HCT116 (cell line): Measurements from ENCODE around the gene P4HA2. TPM values are rescaled to one million over a fixed set of nuclear protein-coding genes. Genes with fewer than 3 reads are reported as not detected.

ENCODE experiments used
- ATAC-seq: fragments of 200-7000 bp; cut with Tn5 transposase; 2 replicates; pipeline ENCODE4 v1.9.1; 2020; ENCODE audit warnings: mild to moderate bottlenecking, moderate library complexity
- BruUV-seq: library from RNA; stranded (reverse); fragments of 400-500 nt; replicated peaks from 2 replicates; lab custom pipeline; 2021; lab: Mats Ljungman, UMichigan
- CTCF ChIA-PET: fragments of 300-600 bp; sonication (Branson Sonifier 250); formaldehyde crosslinking; loops from one replicate; lab custom pipeline; 2021; ENCODE audit warnings: antibody characterized with exemption; lab: Charles Lee
- POLR2A ChIA-PET: fragments of 300-600, 350-600 bp; sonication (Branson Sonifier 250); formaldehyde crosslinking; loops from one replicate; lab custom pipeline; 2021; ENCODE audit warnings: antibody characterized with exemption; lab: Charles Lee
- RAD21 ChIA-PET, 2 experiments: fragments of 300-600 bp; sonication (Branson Sonifier 250); formaldehyde crosslinking; loops; one replicate each; lab custom pipeline; 2023; ENCODE audit warnings: low total read pairs in 2 of 2; ENCODE audit not compliant: uncharacterized antibody in 2 of 2, unreplicated experiment in 2 of 2, low non-redundant PET in 1 of 2; lab: Charles Lee
- DNase-seq: peaks from one replicate; pipeline ENCODE4 v3.0.0-alpha.2; 2010; ENCODE audit warnings: low read depth, low spot score
- H2AFZ ChIP-seq: fragments of 200-600 bp; shearing (Covaris generic), sonication (generic); 2 replicates; pipeline ENCODE4 v1.6.1; 2017; ENCODE audit warnings: low read depth, mixed run types, mixed read lengths, antibody characterized with exemption, low read length; ENCODE audit not compliant: poor library complexity, severe bottlenecking
- H3K27ac ChIP-seq: 2 replicates; pipeline ENCODE4 v1.5.1; 2012; ENCODE audit warnings: low read depth, low read length
- H3K27me3 ChIP-seq: fragments of 200-600 bp; sonication (generic); 2 replicates; pipeline ENCODE4 v1.6.1; 2016; ENCODE audit warnings: mixed run types, low read length, mixed read lengths; ENCODE audit not compliant: insufficient read depth
- H3K36me3 ChIP-seq, 2 experiments: fragments of 200-500 bp in 1 of 2; fragments of 200-600 bp in 1 of 2; sonication (Bioruptor generic) in 1 of 2; sonication (generic) in 1 of 2; 2 replicates each; pipeline versions ENCODE4 v1.5.1 to v1.6.1; 2014 to 2016; ENCODE audit warnings: low read length in 2 of 2, inconsistent platforms in 1 of 2, mixed read lengths in 1 of 2, mixed run types in 1 of 2; ENCODE audit not compliant: insufficient read depth in 2 of 2, control insufficient read depth in 1 of 2
- H3K4me1 ChIP-seq, 2 experiments: fragments of 200-600 bp in 1 of 2; sonication (generic) in 1 of 2; 2 replicates each; pipeline versions ENCODE4 v1.5.1 to v1.6.1; 2012 to 2017; ENCODE audit warnings: low read length in 2 of 2, inconsistent platforms in 1 of 2, mild to moderate bottlenecking in 1 of 2, mixed read lengths in 1 of 2, mixed run types in 1 of 2, moderate library complexity in 1 of 2; ENCODE audit not compliant: insufficient read depth in 2 of 2, control insufficient read depth in 1 of 2
- H3K4me2 ChIP-seq: fragments of 200-600 bp; sonication (generic); 2 replicates; pipeline ENCODE4 v1.6.1; 2017; ENCODE audit warnings: mixed run types, low read length, mixed read lengths
- H3K4me3 ChIP-seq, 2 experiments: fragments of 200-600 bp in 1 of 2; sonication (generic) in 1 of 2; replicated peaks in 1 of 2; 2 replicates each; pipeline ENCODE4 v1.5.1; 2011 to 2016; ENCODE audit warnings: low read length in 2 of 2, control low read depth in 1 of 2, low read depth in 1 of 2, mild to moderate bottlenecking in 1 of 2, mixed read lengths in 1 of 2, mixed run types in 1 of 2
- H3K79me2 ChIP-seq: fragments of 200-600 bp; sonication (generic); 2 replicates; pipeline ENCODE4 v1.6.1; 2017; ENCODE audit warnings: mild to moderate bottlenecking, mixed run types, low read length, moderate library complexity, mixed read lengths; ENCODE audit not compliant: insufficient read depth
- H3K9ac ChIP-seq: fragments of 200-600 bp; sonication (generic); 2 replicates; pipeline ENCODE4 v1.6.1; 2016; ENCODE audit warnings: low read length, mixed read lengths
- H3K9me2 ChIP-seq: fragments of 200-600 bp; sonication (generic), shearing (Covaris generic); 2 replicates; pipeline ENCODE4 v1.6.1; 2017; ENCODE audit warnings: mixed run types, mild to moderate bottlenecking, moderate library complexity; ENCODE audit not compliant: insufficient read depth
- H3K9me3 ChIP-seq, 2 experiments: fragments of 200-500 bp in 1 of 2; fragments of 200-600 bp in 1 of 2; sonication (Bioruptor generic) in 1 of 2; sonication (generic) in 1 of 2; 2 replicates each; pipeline ENCODE4 v1.6.1; 2014 to 2017; ENCODE audit warnings: low read length in 2 of 2, mixed read lengths in 2 of 2, inconsistent platforms in 1 of 2, low read depth in 1 of 2, mild to moderate bottlenecking in 1 of 2, mixed run types in 1 of 2, moderate library complexity in 1 of 2; ENCODE audit not compliant: control insufficient read depth in 1 of 2, insufficient read depth in 1 of 2
- H4K20me1 ChIP-seq: fragments of 200-600 bp; sonication (generic), shearing (Covaris generic); 2 replicates; pipeline ENCODE4 v1.6.1; 2017; ENCODE audit warnings: mixed run types, mild to moderate bottlenecking, moderate library complexity; ENCODE audit not compliant: insufficient read depth
- CBX3 ChIP-seq: IDR thresholded peaks from 2 replicates; pipeline ENCODE4 v1.6.1; 2012; ENCODE audit warnings: low read depth
- CEBPB ChIP-seq: IDR thresholded peaks from 2 replicates; pipeline ENCODE4 v1.6.1; 2012; ENCODE audit warnings: low read depth
- EGR1 ChIP-seq: IDR thresholded peaks from 2 replicates; pipeline ENCODE4 v1.6.1; 2012; ENCODE audit warnings: low read depth
- ELF1 ChIP-seq: IDR thresholded peaks from 2 replicates; pipeline ENCODE4 v1.6.1; 2012; ENCODE audit warnings: low read depth, borderline replicate concordance
- EZH2 ChIP-seq: fragments of 200-600 bp; sonication (generic); IDR thresholded peaks from 2 replicates; pipeline ENCODE4 v1.6.1; 2017; ENCODE audit warnings: antibody characterized with exemption, mixed run types
- EZH2phosphoT487 ChIP-seq: fragments of 200-600 bp; IDR thresholded peaks from 2 replicates; pipeline ENCODE4 v1.6.1; 2018; ENCODE audit warnings: antibody characterized with exemption, borderline replicate concordance
- FOSL1 ChIP-seq: IDR thresholded peaks from 2 replicates; pipeline ENCODE4 v1.6.1; 2012; ENCODE audit warnings: low read depth
- POLR2AphosphoS5 ChIP-seq: IDR thresholded peaks from 2 replicates; pipeline ENCODE4 v1.6.1; 2011; ENCODE audit warnings: mild to moderate bottlenecking, low read depth, low read length, moderate library complexity
- RAD21 ChIP-seq: IDR thresholded peaks from 2 replicates; pipeline ENCODE4 v1.6.1; 2012; ENCODE audit warnings: low read depth, mild to moderate bottlenecking
- SIN3A ChIP-seq: IDR thresholded peaks from 2 replicates; pipeline ENCODE4 v1.6.1; 2012; ENCODE audit warnings: low read depth
- SRF ChIP-seq: IDR thresholded peaks from 2 replicates; pipeline ENCODE4 v1.6.1; 2012; ENCODE audit warnings: low read depth
- TCF7L2 ChIP-seq: IDR thresholded peaks from 2 replicates; pipeline ENCODE4 v1.7.0; 2011; ENCODE audit warnings: borderline replicate concordance, inconsistent platforms; ENCODE audit not compliant: insufficient read depth, insufficient read length; ENCODE audit errors: extremely low read depth
- YY1 ChIP-seq: IDR thresholded peaks from 2 replicates; pipeline ENCODE4 v1.6.1; 2011; ENCODE audit warnings: low read length, low read depth, moderate library complexity, mild to moderate bottlenecking; ENCODE audit not compliant: insufficient replicate concordance; ENCODE audit errors: extremely low read depth
- ZFX ChIP-seq: fragments of 450-650 bp; IDR thresholded peaks from 2 replicates; pipeline ENCODE4 v1.6.1; 2017
- ZNF274 ChIP-seq: fragments of 200-500 bp; sonication (Bioruptor generic); IDR thresholded peaks from 2 replicates; pipeline ENCODE4 v1.6.1; 2014; ENCODE audit warnings: mild to moderate bottlenecking, low read depth, low read length, inconsistent platforms
- intact Hi-C: fragments of 100-400 bp; cut with micrococcal nuclease; formaldehyde crosslinking; loops from 2 replicates; pipeline ENCODE4 v1.10.0; 2022
- total RNA-seq: library from RNA; stranded (reverse); gene quantifications from one replicate; pipeline ENCODE4 v1.2.1, GENCODE V29; 2021; ENCODE audit not compliant: unreplicated experiment
- TF ChIP-seq, protein P1 (sequence below): IDR thresholded peaks from 2 replicates; pipeline ENCODE4 v1.6.1; 2012; ENCODE audit warnings: low read depth
- TF ChIP-seq, protein P2 (sequence below): IDR thresholded peaks from 2 replicates; pipeline ENCODE4 v1.6.1; 2011; ENCODE audit warnings: mild to moderate bottlenecking, low read length, moderate library complexity; ENCODE audit not compliant: insufficient replicate concordance; ENCODE audit errors: extremely low read depth
- TF ChIP-seq, protein P3 (sequence below): IDR thresholded peaks from 2 replicates; pipeline ENCODE4 v1.6.1; 2012
- TF ChIP-seq, protein P4 (sequence below), 3 experiments: fragments of 200-600 bp in 1 of 3; sonication (generic) in 1 of 3; IDR thresholded peaks in 2 of 3; conservative IDR thresholded peaks in 1 of 3; 2 replicates each; pipeline ENCODE4 v1.5.1; 2012 to 2017; ENCODE audit warnings: low read depth in 2 of 3, low read length in 2 of 3, antibody characterized with exemption in 1 of 3, borderline replicate concordance in 1 of 3, control low read depth in 1 of 3, mild to moderate bottlenecking in 1 of 3, mixed read lengths in 1 of 3, mixed run types in 1 of 3, moderate library complexity in 1 of 3; ENCODE audit not compliant: insufficient read depth in 1 of 3
- TF ChIP-seq, protein P5 (sequence below): IDR thresholded peaks from 2 replicates; pipeline ENCODE4 v1.6.1; 2012

The P4HA2 gene
- total RNA-seq, 1 experiment from 2014 or later = 29.0 TPM

DNA sequence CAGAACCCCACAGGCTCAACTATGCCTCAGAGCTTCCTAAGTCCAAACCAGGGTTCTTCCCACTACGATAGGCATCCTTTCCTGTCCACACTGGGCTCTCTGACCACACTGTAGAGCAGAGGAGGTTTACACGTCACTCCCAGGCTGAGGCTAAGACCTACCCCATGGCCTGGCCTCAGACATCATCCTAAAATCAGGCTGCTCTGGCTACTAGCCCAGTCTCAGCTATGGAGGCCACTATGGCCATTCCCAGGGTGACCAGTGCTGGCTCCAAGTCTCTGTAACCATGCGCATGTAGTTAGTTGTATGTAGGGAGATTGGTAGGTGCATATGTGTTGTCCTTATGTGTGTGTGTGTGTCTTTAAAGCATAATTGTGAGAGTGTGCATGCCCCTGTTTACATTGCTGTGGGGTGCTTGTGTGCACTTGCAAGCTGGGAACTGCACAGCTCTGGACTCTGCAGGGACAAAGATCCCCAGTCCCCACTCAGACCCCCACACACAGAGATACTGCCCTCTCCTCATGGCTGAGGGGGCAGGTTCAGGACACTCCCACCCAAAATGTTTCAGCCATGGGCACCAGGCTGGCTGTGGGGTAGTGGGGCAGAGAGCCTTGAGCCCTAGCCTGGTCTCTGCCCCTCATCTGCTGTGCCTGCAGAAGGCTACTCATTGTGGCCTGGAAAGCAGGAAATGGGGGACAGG lies 42.1 kb upstream of the P4HA2 start:
- Histone ChIP-seq H3K4me3 (no peak overlapping the region), H2AFZ (no peak overlapping the region), H3K79me2 (no peaks in the 10 kb centered on the region), H3K36me3 (no peaks in the 10 kb centered on the region), H3K4me2 (no peak overlapping the region), H4K20me1 (no peaks in the 10 kb centered on the region), H3K4me1 (peaks cover 0 to 26% of the 10 kb centered on the region in 2 experiments; a peak in 3 of 4 replicates), H3K9me2 (no peaks in the 10 kb centered on the region), H3K27me3 (no peaks in the 10 kb centered on the region), H3K9me3 (no peaks in the 10 kb centered on the region), H3K9ac (no peak overlapping the region), H3K27ac (no peak overlapping the region)
- POLR2A ChIA-PET = no interaction called here
- ATAC-seq (no peak), DNase-seq (no peak)
- BruUV-seq = no TSS peak
- TF ChIP-seq EZH2 (no peak), CBX3 (no peak), TCF7L2 (no peak), ELF1 (no peak), SIN3A (no peak), RAD21 (no peak), SRF (no peak), YY1 (no peak), FOSL1 (no peak), POLR2AphosphoS5 (no peak), ZNF274 (no peak), EGR1 (no peak), ZFX (no peak), CEBPB (no peak), EZH2phosphoT487 (no peak)
- TF ChIP-seq, protein P1, sequence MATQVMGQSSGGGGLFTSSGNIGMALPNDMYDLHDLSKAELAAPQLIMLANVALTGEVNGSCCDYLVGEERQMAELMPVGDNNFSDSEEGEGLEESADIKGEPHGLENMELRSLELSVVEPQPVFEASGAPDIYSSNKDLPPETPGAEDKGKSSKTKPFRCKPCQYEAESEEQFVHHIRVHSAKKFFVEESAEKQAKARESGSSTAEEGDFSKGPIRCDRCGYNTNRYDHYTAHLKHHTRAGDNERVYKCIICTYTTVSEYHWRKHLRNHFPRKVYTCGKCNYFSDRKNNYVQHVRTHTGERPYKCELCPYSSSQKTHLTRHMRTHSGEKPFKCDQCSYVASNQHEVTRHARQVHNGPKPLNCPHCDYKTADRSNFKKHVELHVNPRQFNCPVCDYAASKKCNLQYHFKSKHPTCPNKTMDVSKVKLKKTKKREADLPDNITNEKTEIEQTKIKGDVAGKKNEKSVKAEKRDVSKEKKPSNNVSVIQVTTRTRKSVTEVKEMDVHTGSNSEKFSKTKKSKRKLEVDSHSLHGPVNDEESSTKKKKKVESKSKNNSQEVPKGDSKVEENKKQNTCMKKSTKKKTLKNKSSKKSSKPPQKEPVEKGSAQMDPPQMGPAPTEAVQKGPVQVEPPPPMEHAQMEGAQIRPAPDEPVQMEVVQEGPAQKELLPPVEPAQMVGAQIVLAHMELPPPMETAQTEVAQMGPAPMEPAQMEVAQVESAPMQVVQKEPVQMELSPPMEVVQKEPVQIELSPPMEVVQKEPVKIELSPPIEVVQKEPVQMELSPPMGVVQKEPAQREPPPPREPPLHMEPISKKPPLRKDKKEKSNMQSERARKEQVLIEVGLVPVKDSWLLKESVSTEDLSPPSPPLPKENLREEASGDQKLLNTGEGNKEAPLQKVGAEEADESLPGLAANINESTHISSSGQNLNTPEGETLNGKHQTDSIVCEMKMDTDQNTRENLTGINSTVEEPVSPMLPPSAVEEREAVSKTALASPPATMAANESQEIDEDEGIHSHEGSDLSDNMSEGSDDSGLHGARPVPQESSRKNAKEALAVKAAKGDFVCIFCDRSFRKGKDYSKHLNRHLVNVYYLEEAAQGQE = no peak
- TF ChIP-seq, protein P2, sequence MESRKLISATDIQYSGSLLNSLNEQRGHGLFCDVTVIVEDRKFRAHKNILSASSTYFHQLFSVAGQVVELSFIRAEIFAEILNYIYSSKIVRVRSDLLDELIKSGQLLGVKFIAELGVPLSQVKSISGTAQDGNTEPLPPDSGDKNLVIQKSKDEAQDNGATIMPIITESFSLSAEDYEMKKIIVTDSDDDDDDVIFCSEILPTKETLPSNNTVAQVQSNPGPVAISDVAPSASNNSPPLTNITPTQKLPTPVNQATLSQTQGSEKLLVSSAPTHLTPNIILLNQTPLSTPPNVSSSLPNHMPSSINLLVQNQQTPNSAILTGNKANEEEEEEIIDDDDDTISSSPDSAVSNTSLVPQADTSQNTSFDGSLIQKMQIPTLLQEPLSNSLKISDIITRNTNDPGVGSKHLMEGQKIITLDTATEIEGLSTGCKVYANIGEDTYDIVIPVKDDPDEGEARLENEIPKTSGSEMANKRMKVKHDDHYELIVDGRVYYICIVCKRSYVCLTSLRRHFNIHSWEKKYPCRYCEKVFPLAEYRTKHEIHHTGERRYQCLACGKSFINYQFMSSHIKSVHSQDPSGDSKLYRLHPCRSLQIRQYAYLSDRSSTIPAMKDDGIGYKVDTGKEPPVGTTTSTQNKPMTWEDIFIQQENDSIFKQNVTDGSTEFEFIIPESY = no peak
- TF ChIP-seq, protein P3, sequence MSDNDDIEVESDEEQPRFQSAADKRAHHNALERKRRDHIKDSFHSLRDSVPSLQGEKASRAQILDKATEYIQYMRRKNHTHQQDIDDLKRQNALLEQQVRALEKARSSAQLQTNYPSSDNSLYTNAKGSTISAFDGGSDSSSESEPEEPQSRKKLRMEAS = no peak
- TF ChIP-seq, protein P4, sequence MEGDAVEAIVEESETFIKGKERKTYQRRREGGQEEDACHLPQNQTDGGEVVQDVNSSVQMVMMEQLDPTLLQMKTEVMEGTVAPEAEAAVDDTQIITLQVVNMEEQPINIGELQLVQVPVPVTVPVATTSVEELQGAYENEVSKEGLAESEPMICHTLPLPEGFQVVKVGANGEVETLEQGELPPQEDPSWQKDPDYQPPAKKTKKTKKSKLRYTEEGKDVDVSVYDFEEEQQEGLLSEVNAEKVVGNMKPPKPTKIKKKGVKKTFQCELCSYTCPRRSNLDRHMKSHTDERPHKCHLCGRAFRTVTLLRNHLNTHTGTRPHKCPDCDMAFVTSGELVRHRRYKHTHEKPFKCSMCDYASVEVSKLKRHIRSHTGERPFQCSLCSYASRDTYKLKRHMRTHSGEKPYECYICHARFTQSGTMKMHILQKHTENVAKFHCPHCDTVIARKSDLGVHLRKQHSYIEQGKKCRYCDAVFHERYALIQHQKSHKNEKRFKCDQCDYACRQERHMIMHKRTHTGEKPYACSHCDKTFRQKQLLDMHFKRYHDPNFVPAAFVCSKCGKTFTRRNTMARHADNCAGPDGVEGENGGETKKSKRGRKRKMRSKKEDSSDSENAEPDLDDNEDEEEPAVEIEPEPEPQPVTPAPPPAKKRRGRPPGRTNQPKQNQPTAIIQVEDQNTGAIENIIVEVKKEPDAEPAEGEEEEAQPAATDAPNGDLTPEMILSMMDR (IDR thresholded peaks at IDR 0.05 in 2 of 3, conservative IDR thresholded peaks at IDR 0.05 in 1 of 3; ENCODE audit: borderline replicate concordance in 1 of 3, insufficient read depth in 1 of 3, low read depth in 2 of 3, low read length in 2 of 3) = no peak
- TF ChIP-seq, protein P5, sequence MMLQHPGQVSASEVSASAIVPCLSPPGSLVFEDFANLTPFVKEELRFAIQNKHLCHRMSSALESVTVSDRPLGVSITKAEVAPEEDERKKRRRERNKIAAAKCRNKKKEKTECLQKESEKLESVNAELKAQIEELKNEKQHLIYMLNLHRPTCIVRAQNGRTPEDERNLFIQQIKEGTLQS = no peak
- CTCF ChIA-PET = no interaction called here
- intact Hi-C loops = loop anchor here (10.0 kb wide), 1 partner anchor 205 kb away; the partner anchor contains the start of gene IL3
- RAD21 ChIA-PET = no interaction called here
